HG03442 (cell line): Measurements from ENCODE around the gene TMEM217.

ENCODE experiments used
- ATAC-seq: cut with Tn5 transposase; IDR thresholded peaks from one replicate; pipeline ENCODE4 v1.9.1; 2021; ENCODE audit warnings: mild to moderate bottlenecking, moderate library complexity; ENCODE audit not compliant: unreplicated experiment

The TMEM217 gene

DNA sequence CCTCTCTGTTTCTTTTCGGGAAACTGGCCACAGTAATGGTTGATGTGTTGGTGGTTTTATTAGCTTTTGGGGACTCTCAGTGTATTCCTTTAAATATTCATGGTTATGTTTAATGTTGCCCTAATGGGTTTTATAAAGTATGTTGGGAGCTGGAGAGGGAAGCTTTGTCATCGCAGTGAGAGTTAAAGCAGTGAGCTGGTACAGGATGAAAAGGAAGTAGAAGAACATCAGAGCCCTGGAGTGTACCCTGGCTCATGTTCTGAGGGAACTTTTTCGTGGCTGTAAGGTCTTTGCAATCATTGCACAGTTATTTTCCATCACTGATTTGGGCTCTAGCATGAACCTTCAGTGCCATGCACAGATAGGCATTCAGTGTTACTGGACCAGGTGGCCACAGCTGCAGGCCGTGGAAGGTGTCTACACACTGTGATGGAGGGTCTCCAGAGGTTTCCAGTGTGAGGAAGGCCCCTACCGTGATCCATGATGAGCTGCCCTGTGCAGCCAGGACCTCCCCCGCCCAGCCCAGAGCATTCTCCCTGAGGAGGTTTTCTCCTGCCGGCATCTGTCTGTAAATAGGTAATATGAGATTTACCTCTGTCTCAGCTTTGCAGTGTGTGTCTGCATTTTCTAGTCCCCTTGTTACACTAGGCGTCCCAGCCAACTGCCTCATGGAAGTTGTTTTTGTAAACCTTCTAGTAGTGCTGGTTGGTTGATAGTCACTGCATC lies 22.4 kb upstream of the TMEM217 start:
- no peak for ATAC-seq

DNA sequence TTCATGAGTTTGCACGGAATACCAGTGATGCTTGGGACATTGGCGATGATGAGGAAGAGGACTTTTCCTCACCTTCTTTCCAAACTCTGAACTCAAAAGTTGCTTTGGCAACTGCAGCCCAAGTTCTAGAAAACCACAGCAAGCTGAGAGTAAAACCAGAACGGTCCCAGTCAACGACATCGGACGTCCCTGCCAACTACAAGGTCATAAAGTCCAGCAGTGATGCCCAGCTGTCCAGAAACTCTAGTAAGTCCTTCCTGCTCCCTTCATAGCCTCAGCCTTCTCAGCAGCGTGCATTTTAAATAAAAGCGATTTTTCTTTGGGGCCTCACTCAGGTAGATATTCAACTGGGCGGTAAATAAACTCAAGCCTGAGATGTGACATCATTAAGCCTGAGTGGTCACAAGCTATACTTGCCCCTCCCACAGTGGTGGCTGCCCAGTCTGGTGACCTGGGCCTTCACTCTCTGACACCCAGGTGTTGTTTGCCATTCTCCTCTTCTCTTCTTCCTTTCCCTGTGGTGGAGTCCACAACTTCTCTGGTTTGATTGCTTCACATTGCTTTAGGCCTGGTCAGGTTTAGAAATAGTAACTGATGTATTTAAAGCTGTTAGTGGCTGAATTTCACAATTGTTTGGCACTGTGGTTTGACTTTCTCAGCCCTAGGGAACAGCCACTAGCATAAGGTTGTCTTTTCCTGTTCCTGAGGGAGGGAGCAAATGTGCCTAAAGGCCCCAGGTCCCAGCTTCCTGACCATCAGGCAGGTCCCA lies 21.6 kb upstream of the TMEM217 start:
- ATAC-seq: no peak

DNA sequence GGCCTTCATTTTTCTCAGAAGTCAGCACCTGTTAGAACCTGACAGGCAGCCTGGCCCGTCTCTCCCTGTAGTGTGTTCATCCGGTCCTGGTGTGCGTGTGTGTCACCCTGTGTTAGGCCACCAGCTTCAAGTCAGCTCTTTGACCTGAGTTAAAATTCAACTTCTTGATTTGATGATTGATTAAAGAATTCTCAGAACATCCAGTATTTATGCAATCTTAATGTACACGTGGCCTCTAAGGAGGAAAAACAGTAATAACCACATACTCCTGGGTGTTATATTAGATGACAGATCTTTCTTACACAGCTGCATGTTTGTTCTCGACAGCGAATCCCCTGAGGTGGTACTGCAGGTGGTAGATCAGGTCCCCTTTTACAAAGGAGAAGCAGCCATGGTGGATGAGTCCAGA lies 19.1 kb upstream of the TMEM217 start:
- no peak for ATAC-seq

DNA sequence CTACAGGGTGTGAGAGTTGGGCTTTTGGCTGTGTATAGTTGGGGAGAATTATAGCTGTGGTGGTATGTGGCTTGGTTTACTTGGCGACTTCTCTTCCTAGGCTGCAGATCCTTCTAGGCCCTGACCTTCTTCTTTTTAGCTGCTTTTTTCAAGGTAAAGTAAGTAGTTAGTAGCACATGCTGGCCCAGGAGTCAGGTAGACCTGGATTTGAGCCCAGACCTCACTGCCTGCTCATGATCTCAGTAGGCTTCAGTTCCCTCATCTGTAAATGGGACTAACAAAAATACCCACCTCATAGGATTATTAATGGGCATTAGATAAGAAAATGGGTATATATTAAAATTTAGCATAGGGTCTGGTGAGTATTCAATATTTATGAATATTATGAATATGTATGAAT lies 17.4 kb upstream of the TMEM217 start:
- no peak for ATAC-seq

DNA sequence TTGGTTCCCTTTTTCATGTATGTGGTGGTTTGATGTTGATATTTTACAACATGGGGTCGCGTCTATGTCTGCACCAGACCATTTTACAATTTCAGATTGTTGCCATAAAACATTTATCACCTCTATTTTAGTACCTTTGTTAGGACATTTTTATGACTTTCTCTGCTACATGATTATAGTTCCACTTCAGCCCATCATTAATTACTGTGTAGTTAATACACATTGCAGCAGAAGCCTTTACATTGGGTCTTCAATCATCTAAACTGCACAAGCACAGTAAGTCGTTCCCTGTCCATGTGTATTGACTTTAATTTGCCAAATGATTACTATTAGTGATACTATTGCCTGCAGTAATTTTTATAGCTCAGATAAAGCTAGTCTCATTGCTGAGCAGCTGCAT lies 15.7 kb upstream of the TMEM217 start:
- no peak for ATAC-seq

- no peak for ATAC-seq
Measured at GRCh38 chr6:37272834-37273566, 15.1 kb upstream of the TMEM217 start.

GRCh38 chr6:37269105-37269504 lies 11.2 kb upstream of the TMEM217 start:
- ATAC-seq: no peak

GRCh38 chr6:37265860-37266259 lies 7.9 kb upstream of the TMEM217 start:
- no peak for ATAC-seq

- ATAC-seq: no peak
Measured at GRCh38 chr6:37265001-37265400, 7.1 kb upstream of the TMEM217 start.

DNA sequence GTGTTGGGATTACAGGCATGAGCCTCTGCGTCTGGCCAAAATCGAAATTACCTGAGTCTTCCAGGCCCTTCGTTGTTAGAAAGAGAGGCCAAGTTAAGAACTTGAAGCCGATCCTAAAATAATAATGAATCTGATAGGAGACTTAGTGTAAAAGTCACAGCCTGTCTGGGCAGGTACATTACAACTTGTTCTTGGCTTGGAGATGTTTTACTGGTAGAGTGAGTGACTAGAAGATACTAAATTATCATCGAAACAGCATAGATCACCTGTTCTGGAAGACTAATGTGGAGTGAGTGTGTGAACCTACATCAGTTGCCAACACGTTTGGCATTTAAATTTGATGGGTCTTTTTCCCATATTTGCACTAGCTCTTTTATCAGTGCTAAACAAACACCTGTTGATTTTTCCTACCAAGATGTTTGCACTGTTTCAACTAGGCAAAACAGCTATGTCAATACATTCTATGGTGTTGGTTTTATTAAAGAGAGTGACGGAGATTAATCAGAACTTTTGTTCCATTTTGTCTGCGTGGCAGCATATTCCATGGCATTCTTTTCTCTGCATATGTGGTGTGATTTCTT lies 4.6 kb upstream of the TMEM217 start:
- no peak for ATAC-seq

GRCh38 chr6:37261198-37261597 lies 3.3 kb upstream of the TMEM217 start:
- no peak for ATAC-seq

GRCh38 chr6:37260444-37260843 lies 2.5 kb upstream of the TMEM217 start:
- ATAC-seq: no peak

DNA sequence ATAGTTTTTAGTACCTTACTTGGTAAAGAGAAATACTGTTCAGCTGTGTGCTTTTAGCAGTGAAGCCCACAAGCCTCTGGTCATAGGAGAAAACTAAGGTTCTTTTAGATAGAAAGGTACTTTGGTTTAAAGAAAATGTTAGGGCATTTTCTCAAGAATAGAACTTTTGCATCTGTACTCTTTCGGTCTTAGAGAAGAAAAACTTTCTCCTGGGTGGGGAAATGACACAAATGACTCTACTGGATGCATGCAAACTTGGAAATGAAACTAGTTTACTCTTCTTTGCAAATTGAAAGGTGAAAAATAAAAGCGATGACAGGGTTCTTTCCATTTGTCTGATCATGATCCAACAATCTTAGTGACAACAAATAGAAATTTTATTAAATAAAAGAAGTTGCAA lies 2.1 kb upstream of the TMEM217 start:
- no peak for ATAC-seq

GRCh38 chr6:37259191-37259590 lies 1.2 kb upstream of the TMEM217 start:
- ATAC-seq: no peak

DNA sequence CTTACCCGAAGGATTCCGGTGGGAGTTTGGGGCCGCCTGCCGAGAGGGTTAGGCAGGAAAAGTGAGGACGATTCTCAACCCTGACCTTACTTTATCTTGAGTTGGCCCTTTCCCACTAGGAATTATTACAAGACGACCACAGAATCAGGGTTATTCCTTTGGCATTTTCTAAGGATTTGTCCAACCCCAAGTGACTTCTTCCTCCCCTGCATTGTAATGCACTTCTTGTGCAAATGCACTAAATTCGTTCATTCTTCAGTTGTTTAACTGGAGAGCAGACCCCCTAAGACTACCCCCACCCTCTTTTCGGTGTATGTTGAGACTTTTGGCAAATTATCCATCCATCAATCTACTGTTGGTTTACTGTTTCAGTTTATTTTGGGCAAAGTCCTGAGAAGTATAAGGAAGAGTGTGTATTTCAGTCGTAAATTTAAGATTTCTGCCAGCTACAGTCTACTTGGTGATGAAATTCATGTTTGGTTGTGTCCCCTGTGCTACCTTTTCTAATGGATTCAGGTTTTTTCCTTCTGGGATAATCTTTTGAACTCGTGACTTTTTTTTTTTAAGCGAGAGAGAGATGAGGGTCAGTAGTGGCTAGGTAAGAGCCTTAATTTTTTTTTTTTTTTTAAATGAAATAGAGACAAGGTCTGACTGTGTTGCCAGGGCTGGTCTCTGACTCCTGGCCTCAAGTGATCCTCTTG lies 611 bp upstream of the TMEM217 start:
- no peak for ATAC-seq

DNA sequence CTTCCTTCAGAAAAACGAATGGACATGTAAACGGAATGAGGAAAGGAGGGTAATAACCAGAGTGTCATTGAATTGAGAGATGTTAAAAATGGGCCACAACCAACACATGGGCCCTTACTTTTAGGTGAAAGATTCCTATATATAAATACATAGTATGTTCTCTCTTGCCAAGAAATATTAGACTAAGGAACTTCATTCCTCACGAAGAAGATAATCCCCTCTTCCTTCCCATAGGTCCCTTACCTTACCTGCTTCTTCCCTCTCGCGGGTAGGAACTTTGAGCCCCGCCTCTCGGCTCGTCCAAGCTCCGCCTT lies 667 bp downstream of the TMEM217 start:
- no peak for ATAC-seq

DNA sequence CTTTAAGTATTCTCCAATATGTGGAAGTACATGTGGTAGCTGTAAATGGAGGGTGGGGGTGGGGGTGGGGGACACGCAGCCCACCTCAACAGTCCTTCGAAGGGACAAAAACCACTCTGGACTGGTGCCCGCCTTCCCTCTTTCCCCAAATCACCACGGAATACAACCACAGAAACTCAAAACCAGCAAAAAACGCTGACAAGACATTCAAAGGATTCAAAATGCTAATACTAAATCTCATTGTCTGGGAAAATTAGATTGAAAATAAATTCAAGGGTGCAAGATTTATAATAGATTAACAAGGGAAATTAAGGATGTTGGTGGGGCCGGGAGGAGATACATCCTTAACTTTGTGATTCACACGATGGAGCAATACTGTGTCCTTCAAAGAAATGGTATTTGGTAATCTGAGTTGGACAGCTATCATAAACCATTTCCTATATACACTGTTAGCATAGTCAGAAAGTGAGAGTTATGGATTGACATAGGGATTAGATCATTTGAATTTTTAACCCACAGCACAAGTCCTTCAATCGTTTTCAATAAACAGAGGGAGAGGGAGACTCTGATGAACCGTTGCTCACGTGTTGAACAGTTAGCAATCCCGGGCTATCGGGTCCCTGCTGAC lies 1.1 kb downstream of the TMEM217 start:
- no peak for ATAC-seq

DNA sequence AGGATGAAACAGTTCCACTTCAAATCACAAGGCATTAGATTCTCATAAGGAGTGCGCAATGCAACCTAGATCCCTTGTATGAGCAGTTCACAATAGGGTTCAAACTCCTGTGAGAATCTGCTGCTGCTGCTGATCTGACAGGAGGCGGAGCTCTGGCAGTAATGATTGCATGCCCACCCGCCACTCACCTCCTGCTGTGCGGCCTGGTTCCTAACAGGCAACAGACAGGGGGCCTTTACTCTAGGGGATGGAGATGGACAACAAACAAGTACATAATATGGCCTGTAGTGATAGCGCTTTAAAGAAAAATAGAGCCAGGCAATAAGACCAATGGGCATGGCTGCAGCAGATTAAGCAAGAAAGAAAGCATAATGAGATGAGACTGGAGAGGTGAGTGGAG lies 3.1 kb downstream of the TMEM217 start:
- ATAC-seq: no peak

DNA sequence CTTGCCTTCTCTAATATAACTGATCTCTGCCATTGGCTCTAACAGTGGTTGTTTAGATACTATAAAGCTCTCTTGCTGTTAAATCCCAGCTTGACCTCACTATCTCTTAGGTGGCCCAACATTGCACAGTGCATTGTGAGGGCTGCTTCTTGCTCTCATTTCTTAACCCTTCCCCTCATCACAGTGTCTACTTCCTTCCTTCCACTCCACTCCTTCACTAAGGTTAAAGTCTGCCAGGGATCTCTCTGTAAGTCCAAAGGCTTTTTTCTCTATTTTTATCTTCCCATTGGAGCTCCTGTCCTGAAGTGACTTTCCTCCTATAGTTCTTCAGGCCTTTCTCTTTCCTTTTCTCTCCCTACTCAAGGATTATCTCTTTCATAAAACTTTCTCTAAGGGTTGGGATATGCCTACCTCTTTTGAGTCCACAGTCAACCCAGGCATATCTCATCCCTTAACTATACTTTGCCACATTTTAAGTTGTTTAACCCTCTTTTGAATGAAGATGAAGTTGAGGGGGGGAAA lies 4.4 kb downstream of the TMEM217 start:
- no peak for ATAC-seq

DNA sequence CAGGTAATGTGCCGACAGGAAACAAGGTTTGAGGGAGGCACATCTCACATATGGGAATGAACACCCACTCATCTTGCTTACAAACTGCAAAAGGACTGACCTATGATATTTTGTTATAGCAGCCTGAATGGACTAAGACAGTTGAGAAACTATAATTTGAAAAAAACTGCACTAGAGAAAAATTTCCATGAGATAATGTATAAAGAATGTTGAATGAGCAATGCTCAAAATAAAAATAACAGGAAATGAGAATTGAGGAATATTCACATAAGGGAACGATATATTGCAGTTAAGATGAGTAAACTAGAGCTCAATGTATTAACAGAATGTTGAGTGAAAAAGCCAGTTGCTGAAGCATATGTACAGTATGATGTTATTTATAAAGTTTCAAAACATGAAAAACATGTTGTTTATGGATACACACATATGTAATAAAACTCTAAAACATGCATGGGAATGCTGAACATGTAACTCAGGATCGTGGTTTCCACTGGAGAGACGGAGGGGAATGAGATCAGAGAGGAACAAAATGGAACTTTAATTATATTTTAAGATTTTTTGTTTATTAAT lies 6.6 kb downstream of the TMEM217 start:
- ATAC-seq: no peak
